ENCODE data around the gene ARFGAP1.
A peak's percentile ranks its signal among the peaks of the same experiment; 100 is the strongest.

ARFGAP1 gene

GRCh38 chr20:63257629-63258028 is 15.0 kb upstream of the ARFGAP1 start:
- peaks cover 53 to 98% (median 95%) of the 10 kb centered on the region in 10 experiments for H3K4me1 ChIP-seq
- no peak overlapping the region for H3K27ac ChIP-seq
- no peak for TF ChIP-seq Cebpa-rat (IDR thresholded peaks at IDR 0.05)
- H3K4me3 ChIP-seq, result no peak overlapping the region
- H3K9ac ChIP-seq, result no peak overlapping the region
- no peaks in the 10 kb centered on the region for H3K36me3 ChIP-seq
- H3K4me2 ChIP-seq, result peak overlapping the region in 9 of 11 experiments; percentile 58 to 99 (median 90); a peak in 18 of 22 replicates
- H4K20me1 ChIP-seq, result peaks cover 0 to 87% (median 38%) of the 10 kb centered on the region in 11 experiments; a peak in 15 of 22 replicates
- H3K9me3 ChIP-seq (replicated peaks in 1 of 11), result 0 out of 22 replicates have a peak, but pooled peaks cover 0 to 5% (median 0%) of the 10 kb centered on the region in 11 experiments
- H3K27me3 ChIP-seq, result peaks cover 36 to 98% (median 49%) of the 10 kb centered on the region in 11 experiments

GRCh38 chr20:63258781-63259180 is 13.8 kb upstream of the ARFGAP1 start:
- H3K27ac ChIP-seq, result no peak overlapping the region
- H4K20me1 ChIP-seq, result peaks cover 0 to 79% (median 35%) of the 10 kb centered on the region in 11 experiments; a peak in 14 of 22 replicates
- no peak for TF ChIP-seq Cebpa-rat (IDR thresholded peaks at IDR 0.05)
- H3K36me3 ChIP-seq, result no peaks in the 10 kb centered on the region
- H3K4me1 ChIP-seq, result peaks cover 45 to 90% (median 85%) of the 10 kb centered on the region in 10 experiments
- H3K9me3 ChIP-seq (replicated peaks in 1 of 11), result 0 out of 22 replicates have a peak, but pooled peaks cover 0 to 5% (median 0%) of the 10 kb centered on the region in 11 experiments
- H3K4me3 ChIP-seq, result no peak overlapping the region; a peak in 1 of 20 replicates
- peak overlapping the region; percentile 7 to 99 (median 86); a peak in 21 of 22 replicates for H3K4me2 ChIP-seq
- H3K9ac ChIP-seq, result no peak overlapping the region
- peaks cover 26 to 88% (median 38%) of the 10 kb centered on the region in 11 experiments for H3K27me3 ChIP-seq

GRCh38 chr20:63259734-63260460 is 12.7 kb upstream of the ARFGAP1 start:
- Histone ChIP-seq H3K4me1 (peaks cover 37 to 85% (median 76%) of the 10 kb centered on the region in 10 experiments), H3K4me2 (peak overlapping the region; percentile 7 to 99 (median 86); a peak in 18 of 22 replicates), H3K27ac (no peak overlapping the region), H3K27me3 (peaks cover 21 to 81% (median 28%) of the 10 kb centered on the region in 11 experiments), H3K4me3 (no peak overlapping the region), H3K9me3 (replicated peaks in 1 of 11) (0 out of 22 replicates have a peak, but pooled peaks cover 0 to 5% (median 0%) of the 10 kb centered on the region in 11 experiments), H3K9ac (peak overlapping the region in 2 of 11 experiments; percentile 14 to 31; a peak in 3 of 22 replicates), H4K20me1 (peaks cover 0 to 70% (median 32%) of the 10 kb centered on the region in 11 experiments; a peak in 14 of 22 replicates), H3K36me3 (no peaks in the 10 kb centered on the region)
- no peak for TF ChIP-seq Cebpa-rat (IDR thresholded peaks at IDR 0.05)

GRCh38 chr20:63260521-63260920 is 12.1 kb upstream of the ARFGAP1 start:
- Histone ChIP-seq H3K36me3 (no peaks in the 10 kb centered on the region), H3K9ac (peak overlapping the region in 4 of 11 experiments; percentile 4 to 31 (median 30); a peak in 3 of 22 replicates), H3K9me3 (replicated peaks in 1 of 11) (0 out of 22 replicates have a peak, but pooled peaks cover 0 to 5% (median 0%) of the 10 kb centered on the region in 11 experiments), H3K4me1 (peaks cover 33 to 78% (median 70%) of the 10 kb centered on the region in 10 experiments), H3K4me3 (no peak overlapping the region), H3K27me3 (peaks cover 15 to 75% (median 21%) of the 10 kb centered on the region in 11 experiments), H4K20me1 (peaks cover 0 to 64% (median 26%) of the 10 kb centered on the region in 11 experiments; a peak in 14 of 22 replicates), H3K4me2 (peak overlapping the region in 9 of 11 experiments; percentile 58 to 99 (median 90); a peak in 18 of 22 replicates), H3K27ac (no peak overlapping the region)
- no peak for TF ChIP-seq Cebpa-rat (IDR thresholded peaks at IDR 0.05)

- 0 out of 22 replicates have a peak, but pooled peaks cover 0 to 5% (median 0%) of the 10 kb centered on the region in 11 experiments for H3K9me3 ChIP-seq (replicated peaks in 1 of 11)
- no peak for TF ChIP-seq Cebpa-rat (IDR thresholded peaks at IDR 0.05)
- H3K27me3 ChIP-seq, result peaks cover 8 to 68% (median 14%) of the 10 kb centered on the region in 11 experiments
Measured at GRCh38 chr20:63261060-63261794, 11.4 kb upstream of the ARFGAP1 start.

GRCh38 chr20:63261795-63262528 is 10.7 kb upstream of the ARFGAP1 start:
- TF ChIP-seq Cebpa-rat (IDR thresholded peaks at IDR 0.05), result no peak
- Histone ChIP-seq H3K4me3 (0 out of 20 replicates have a peak overlapping the region, but pooled peaks of 1 of the 10 experiments have one; percentile 2), H3K9ac (peak overlapping the region in 3 of 11 experiments; percentile 29 to 32 (median 31); a peak in 2 of 22 replicates), H3K27ac (no peak overlapping the region), H3K4me1 (peaks cover 33 to 64% (median 56%) of the 10 kb centered on the region in 10 experiments), H3K4me2 (peak overlapping the region; percentile 3 to 99 (median 86); a peak in 21 of 22 replicates), H4K20me1 (peaks cover 0 to 50% (median 22%) of the 10 kb centered on the region in 11 experiments; a peak in 14 of 22 replicates), H3K27me3 (peaks cover 2 to 61% (median 7%) of the 10 kb centered on the region in 11 experiments; a peak in 15 of 22 replicates), H3K36me3 (no peaks in the 10 kb centered on the region), H3K9me3 (replicated peaks in 1 of 11) (0 out of 22 replicates have a peak, but pooled peaks cover 0 to 5% (median 0%) of the 10 kb centered on the region in 11 experiments)

More at GRCh38 chr20:63261060-63261794, 11.4 kb upstream of the ARFGAP1 start:
- Histone ChIP-seq H3K9ac (peak overlapping the region in 4 of 11 experiments; percentile 4 to 32 (median 30); a peak in 6 of 22 replicates), H3K4me2 (peak overlapping the region; percentile 3 to 99 (median 86); a peak in 18 of 22 replicates), H3K27ac (no peak overlapping the region), H4K20me1 (peaks cover 0 to 57% (median 23%) of the 10 kb centered on the region in 11 experiments; a peak in 14 of 22 replicates), H3K4me3 (0 out of 20 replicates have a peak overlapping the region, but pooled peaks of 1 of the 10 experiments have one; percentile 2), H3K36me3 (no peaks in the 10 kb centered on the region), H3K4me1 (peaks cover 33 to 71% (median 63%) of the 10 kb centered on the region in 10 experiments)

GRCh38 chr20:63262836-63263235 is 9.8 kb upstream of the ARFGAP1 start:
- H3K4me2 ChIP-seq, result peak overlapping the region in 4 of 11 experiments; percentile 15 to 99 (median 58); a peak in 3 of 22 replicates
- H3K27ac ChIP-seq, result no peak overlapping the region
- H3K36me3 ChIP-seq, result no peaks in the 10 kb centered on the region
- 0 out of 22 replicates have a peak, but pooled peaks cover 0 to 5% (median 0%) of the 10 kb centered on the region in 11 experiments for H3K9me3 ChIP-seq (replicated peaks in 1 of 11)
- peaks cover 0 to 55% (median 5%) of the 10 kb centered on the region in 11 experiments; a peak in 14 of 22 replicates for H3K27me3 ChIP-seq
- no peak overlapping the region for H3K9ac ChIP-seq
- peaks cover 0 to 42% (median 22%) of the 10 kb centered on the region in 11 experiments; a peak in 14 of 22 replicates for H4K20me1 ChIP-seq
- no peak for TF ChIP-seq Cebpa-rat (IDR thresholded peaks at IDR 0.05)
- no peak overlapping the region for H3K4me3 ChIP-seq
- H3K4me1 ChIP-seq, result peaks cover 33 to 64% (median 55%) of the 10 kb centered on the region in 10 experiments
